Ascending aorta (tissue), 2 donors: ENCODE results near the gene TMPRSS11D. TPM values are rescaled to one million over a fixed set of nuclear protein-coding genes. Genes with fewer than 3 reads are reported as not detected.

ENCODE experiments used
- DNase-seq, 2 donors: peaks; one replicate each; pipeline ENCODE4 v3.0.0-alpha.2; 2019; ENCODE audit warnings: low spot score in 2 of 2
- H3K27ac ChIP-seq, 2 donors: fragments of 200-600 bp; sonication (generic); one replicate each; pipeline ENCODE4 v1.5.1; 2016 to 2017; ENCODE audit warnings: mild to moderate bottlenecking in 1 of 2
- H3K27me3 ChIP-seq: fragments of 200-600 bp; sonication (generic); one replicate; pipeline ENCODE4 v1.5.1; 2017
- H3K36me3 ChIP-seq, 2 donors: fragments of 200-600 bp; sonication (generic); one replicate each; pipeline ENCODE4 v1.5.1; 2016
- H3K4me1 ChIP-seq, 2 donors: fragments of 200-600 bp; sonication (generic); one replicate each; pipeline ENCODE4 v1.5.1; 2016 to 2017; ENCODE audit warnings: mild to moderate bottlenecking in 1 of 2
- H3K4me3 ChIP-seq, 2 donors: fragments of 200-600 bp; sonication (generic); one replicate each; pipeline ENCODE4 v1.5.1; 2016 to 2017; ENCODE audit warnings: mild to moderate bottlenecking in 1 of 2
- H3K9me3 ChIP-seq, 2 donors: fragments of 200-600 bp; sonication (generic); one replicate each; pipeline ENCODE4 v1.5.1; 2016
- intact Hi-C: fragments of 100-400 bp; cut with DNase I; formaldehyde crosslinking; loops from one replicate; pipeline ENCODE4 v1.15.1; 2023
- total RNA-seq: library from RNA; depleted of rRNA; stranded (reverse); fragments of >200 nt; gene quantifications from one replicate; pipeline ENCODE4 v1.1.0, GENCODE V29; 2016
- TF ChIP-seq, protein P1 (sequence below), 3 experiments: fragments of 200-600 bp in 2 of 3; fragments of 450-650 bp in 1 of 3; sonication (generic) in 2 of 3; IDR thresholded peaks; one replicate each; pipeline ENCODE4 v1.5.1; 2016 to 2019; ENCODE audit warnings: antibody characterized with exemption in 3 of 3, mild to moderate bottlenecking in 1 of 3, moderate library complexity in 1 of 3

Gene TMPRSS11D, protein sequence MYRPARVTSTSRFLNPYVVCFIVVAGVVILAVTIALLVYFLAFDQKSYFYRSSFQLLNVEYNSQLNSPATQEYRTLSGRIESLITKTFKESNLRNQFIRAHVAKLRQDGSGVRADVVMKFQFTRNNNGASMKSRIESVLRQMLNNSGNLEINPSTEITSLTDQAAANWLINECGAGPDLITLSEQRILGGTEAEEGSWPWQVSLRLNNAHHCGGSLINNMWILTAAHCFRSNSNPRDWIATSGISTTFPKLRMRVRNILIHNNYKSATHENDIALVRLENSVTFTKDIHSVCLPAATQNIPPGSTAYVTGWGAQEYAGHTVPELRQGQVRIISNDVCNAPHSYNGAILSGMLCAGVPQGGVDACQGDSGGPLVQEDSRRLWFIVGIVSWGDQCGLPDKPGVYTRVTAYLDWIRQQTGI
- total RNA-seq, result not detected

DNA sequence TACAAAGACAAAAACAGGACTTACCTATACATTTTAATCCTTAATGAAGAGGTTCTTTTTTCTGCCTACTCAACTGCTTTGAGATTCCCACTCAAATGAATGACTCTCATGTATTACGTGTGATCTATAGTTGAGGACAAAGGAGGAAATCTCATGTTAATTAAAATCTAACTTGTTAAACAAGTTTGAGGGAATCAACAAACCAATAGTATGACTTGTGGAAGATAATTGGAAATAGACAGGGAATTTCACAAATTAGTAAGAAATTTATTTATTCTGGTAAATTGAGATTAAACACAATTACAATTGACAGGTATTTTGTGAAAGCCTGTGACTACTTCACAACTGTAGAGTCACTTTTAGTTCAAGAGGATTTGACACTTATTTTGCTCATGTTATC lies at the start of gene TMPRSS11D:
Gene TMPRSS11D, minus strand, starts transcription at position 101 of the 400 bp plus-strand sequence. Its CDS starts 69 bp downstream, at position 32.
- intact Hi-C loops, result no loop called here
- H3K27ac ChIP-seq, result no peak within 1 kb of the TSS
- TF ChIP-seq, protein P1, sequence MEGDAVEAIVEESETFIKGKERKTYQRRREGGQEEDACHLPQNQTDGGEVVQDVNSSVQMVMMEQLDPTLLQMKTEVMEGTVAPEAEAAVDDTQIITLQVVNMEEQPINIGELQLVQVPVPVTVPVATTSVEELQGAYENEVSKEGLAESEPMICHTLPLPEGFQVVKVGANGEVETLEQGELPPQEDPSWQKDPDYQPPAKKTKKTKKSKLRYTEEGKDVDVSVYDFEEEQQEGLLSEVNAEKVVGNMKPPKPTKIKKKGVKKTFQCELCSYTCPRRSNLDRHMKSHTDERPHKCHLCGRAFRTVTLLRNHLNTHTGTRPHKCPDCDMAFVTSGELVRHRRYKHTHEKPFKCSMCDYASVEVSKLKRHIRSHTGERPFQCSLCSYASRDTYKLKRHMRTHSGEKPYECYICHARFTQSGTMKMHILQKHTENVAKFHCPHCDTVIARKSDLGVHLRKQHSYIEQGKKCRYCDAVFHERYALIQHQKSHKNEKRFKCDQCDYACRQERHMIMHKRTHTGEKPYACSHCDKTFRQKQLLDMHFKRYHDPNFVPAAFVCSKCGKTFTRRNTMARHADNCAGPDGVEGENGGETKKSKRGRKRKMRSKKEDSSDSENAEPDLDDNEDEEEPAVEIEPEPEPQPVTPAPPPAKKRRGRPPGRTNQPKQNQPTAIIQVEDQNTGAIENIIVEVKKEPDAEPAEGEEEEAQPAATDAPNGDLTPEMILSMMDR (IDR thresholded peaks at IDR 0.05), result no peak
- no peaks in the 10 kb centered on the region for H3K9me3 ChIP-seq
- DNase-seq, result no peak
- no peaks in the 10 kb centered on the region for H3K36me3 ChIP-seq
- no peak within 1 kb of the TSS for H3K4me3 ChIP-seq
- H3K27me3 ChIP-seq, result no peaks in the 10 kb centered on the region
- H3K4me1 ChIP-seq, result no peaks in the 10 kb centered on the region

DNA sequence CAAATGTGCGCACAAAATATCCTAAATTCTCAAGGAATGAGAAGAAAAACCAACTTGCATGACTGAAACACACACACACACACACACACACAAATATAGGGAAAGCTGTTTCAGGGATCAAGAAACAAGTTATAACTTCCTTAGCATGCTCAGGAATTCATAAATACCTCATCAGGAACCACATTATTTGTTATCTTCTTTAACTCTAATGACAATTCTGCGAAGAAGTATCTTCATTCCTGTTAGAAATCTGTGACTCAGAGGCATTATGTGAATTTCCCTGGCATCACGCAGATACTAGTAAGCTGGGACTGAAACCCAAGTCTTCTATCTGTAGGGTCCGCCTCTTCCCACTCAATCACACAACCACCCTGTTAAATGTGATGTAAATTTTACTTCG lies 49.2 kb upstream of the TMPRSS11D start:
- Histone ChIP-seq H3K27me3 (no peaks in the 10 kb centered on the region), H3K36me3 (no peaks in the 10 kb centered on the region), H3K9me3 (no peaks in the 10 kb centered on the region), H3K4me3 (no peak overlapping the region), H3K27ac (no peak overlapping the region), H3K4me1 (no peaks in the 10 kb centered on the region)
- TF ChIP-seq, protein P1 (IDR thresholded peaks at IDR 0.05), result no peak
- DNase-seq, result no peak
- intact Hi-C loops, result no loop called here

DNA sequence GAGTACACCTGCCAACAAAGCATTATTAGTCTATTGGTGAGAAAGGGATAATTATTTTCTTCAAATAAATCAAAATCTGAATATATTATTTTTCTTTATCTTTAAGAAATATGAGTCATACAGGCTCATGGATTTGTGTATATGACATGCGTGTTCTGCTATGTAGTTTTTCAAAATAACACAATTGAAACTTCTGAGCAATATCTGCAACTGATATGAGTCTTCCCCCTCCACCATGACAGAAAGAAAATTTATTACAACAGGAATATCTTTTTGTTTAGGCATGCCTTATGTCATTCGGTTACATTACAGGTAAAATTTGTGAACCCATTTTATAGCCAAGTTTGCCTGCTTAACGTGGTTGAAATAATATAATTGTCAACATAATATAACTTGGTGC lies 47.5 kb upstream of the TMPRSS11D start:
- Histone ChIP-seq H3K27me3 (no peaks in the 10 kb centered on the region), H3K9me3 (no peaks in the 10 kb centered on the region), H3K36me3 (no peaks in the 10 kb centered on the region), H3K4me1 (no peaks in the 10 kb centered on the region), H3K4me3 (no peak overlapping the region), H3K27ac (no peak overlapping the region)
- no peak for DNase-seq
- TF ChIP-seq, protein P1 (IDR thresholded peaks at IDR 0.05), result no peak
- intact Hi-C loops, result no loop called here

DNA sequence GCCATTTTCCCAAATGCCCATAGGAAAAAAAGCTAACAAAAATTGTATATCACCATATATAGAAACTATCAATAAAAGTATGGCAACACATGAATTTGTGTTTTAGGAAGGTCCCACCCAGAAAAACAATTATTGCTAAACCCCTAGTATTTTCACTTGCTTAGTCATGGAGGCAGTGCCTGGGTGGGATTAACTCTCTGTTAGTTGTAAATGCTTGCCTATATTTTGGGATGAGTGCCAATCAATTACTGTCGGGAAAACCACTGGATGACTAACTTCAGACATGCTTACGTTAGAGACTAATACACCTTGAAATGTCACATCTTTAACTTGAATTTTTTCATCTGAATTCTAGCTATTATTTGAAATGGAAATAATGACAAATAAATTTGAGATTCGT lies 45.6 kb upstream of the TMPRSS11D start:
- no peaks in the 10 kb centered on the region for H3K36me3 ChIP-seq
- no peaks in the 10 kb centered on the region for H3K4me1 ChIP-seq
- H3K27ac ChIP-seq, result no peak overlapping the region
- TF ChIP-seq, protein P1 (IDR thresholded peaks at IDR 0.05), result no peak
- H3K9me3 ChIP-seq, result no peaks in the 10 kb centered on the region
- no peaks in the 10 kb centered on the region for H3K27me3 ChIP-seq
- no peak overlapping the region for H3K4me3 ChIP-seq
- intact Hi-C loops, result no loop called here
- DNase-seq, result no peak

DNA sequence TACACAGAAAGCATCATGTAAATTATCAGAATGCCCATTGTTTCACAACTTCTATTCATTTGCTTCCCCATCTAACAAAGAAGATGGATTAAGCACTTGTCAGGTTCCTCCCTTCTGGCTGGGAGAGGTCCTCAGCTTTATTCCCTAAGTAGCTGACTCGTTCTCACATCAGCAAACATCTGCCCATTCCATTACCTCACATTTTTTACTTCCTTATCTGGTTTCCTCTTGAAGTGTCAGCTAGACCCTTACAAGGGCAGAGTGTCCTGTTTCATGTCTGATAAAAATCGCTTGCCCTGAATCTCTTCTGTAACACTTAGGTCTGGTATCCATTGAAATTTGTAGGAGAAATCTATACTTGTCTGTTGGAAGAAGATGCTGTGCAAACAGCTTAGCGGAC lies 44.7 kb upstream of the TMPRSS11D start:
- Histone ChIP-seq H3K36me3 (no peaks in the 10 kb centered on the region), H3K27ac (no peak overlapping the region), H3K9me3 (no peaks in the 10 kb centered on the region), H3K4me3 (no peak overlapping the region), H3K4me1 (no peaks in the 10 kb centered on the region), H3K27me3 (no peaks in the 10 kb centered on the region)
- TF ChIP-seq, protein P1 (IDR thresholded peaks at IDR 0.05), result no peak
- no peak for DNase-seq
- intact Hi-C loops, result no loop called here
